SK-MEL-5 (cell line): ENCODE results near the gene SPNS2. TPM values are rescaled to one million over a fixed set of nuclear protein-coding genes. Genes with fewer than 3 reads are reported as not detected.

ENCODE experiments used
- DNase-seq: peaks from one replicate; pipeline ENCODE4 v3.0.0-alpha.2; 2016; ENCODE audit warnings: low read depth, low spot score
- in situ Hi-C: cut with HindIII; loops from 2 replicates; pipeline ENCODE4 v1.10.0; 2016; ENCODE audit warnings: low sequenced_read_pairs, high pct_unique_total_duplicates, low pct_unique_long_range_greater_than_20kb
- total RNA-seq: library from RNA; depleted of rRNA; stranded (reverse); fragments of >200 nt; shearing (Covaris generic); gene quantifications from 2 replicates; pipeline ENCODE4 v1.2.3, GENCODE V29; 2014

The SPNS2 gene
- total RNA-seq, 1 experiment from 2014 or later: 0.66 TPM

- DNase-seq: peak; percentile 41
- in situ Hi-C loops: no loop called here
These were observed 52.5 kb downstream of the SPNS2 start for GRCh38 chr17:4551141-4551540.

GRCh38 chr17:4551796-4552525, 53.3 kb downstream of the SPNS2 start:
- DNase-seq: no peak
- in situ Hi-C loops: no loop called here

DNA sequence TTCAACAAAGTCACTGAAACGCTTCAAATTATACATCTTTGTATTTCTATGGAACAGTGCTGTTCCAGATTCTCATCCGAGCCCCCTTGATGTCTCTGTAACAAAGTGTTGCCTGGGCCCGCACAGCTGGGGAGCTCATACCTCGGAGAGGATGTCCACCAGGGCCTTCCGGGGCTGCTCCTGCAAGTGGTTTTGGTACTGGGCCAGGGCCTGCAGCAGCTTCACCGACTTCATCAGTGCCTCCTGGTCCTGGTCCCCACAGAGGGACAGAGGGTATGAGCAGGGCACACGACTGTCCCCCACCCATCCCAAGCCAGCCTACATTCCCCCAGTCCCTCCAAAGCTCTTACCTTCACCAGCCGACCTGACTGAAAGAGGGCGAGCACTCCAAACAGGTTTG, 55.0 kb downstream of the SPNS2 start:
- in situ Hi-C loops: no loop called here
- DNase-seq: no peak

DNA sequence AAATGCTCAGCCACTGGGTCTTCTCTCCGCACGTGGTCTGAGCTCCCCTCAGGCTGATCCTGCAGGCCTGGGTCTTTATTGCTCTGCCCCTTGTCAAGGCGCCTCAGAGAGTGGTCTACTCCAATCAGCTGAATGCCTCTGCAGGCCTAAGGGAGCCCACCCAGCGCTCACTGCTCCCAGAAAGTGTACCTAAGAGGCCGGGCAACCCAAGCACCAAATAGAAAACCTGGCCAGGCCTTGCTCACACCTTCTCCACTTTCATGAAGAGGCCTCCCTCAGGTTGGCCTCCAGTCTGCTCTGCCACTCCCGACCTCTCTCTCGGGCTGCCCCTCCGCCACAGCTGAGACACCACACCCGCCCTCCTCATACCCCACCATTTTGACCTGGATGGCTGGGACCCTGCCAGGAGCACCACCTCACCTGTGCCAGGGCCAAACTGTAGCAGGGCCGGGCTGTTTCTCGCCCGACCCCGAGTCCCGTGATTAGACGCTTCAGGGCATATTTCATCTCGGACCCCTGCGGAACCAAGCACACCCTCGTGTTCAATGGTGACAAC, 55.8 kb downstream of the SPNS2 start:
- DNase-seq: no peak

GRCh38 chr17:4554997-4555799, 56.5 kb downstream of the SPNS2 start, which contains the start of gene MYBBP1A:
Gene MYBBP1A (minus strand): TSS chr17:4555384. CDS start chr17:4555324, 60 bp downstream.
- DNase-seq: peak; percentile 96
- in situ Hi-C loops: no loop called here

More for the DNA sequence above, 55.8 kb downstream of the SPNS2 start:
- in situ Hi-C loops: no loop called here

DNA sequence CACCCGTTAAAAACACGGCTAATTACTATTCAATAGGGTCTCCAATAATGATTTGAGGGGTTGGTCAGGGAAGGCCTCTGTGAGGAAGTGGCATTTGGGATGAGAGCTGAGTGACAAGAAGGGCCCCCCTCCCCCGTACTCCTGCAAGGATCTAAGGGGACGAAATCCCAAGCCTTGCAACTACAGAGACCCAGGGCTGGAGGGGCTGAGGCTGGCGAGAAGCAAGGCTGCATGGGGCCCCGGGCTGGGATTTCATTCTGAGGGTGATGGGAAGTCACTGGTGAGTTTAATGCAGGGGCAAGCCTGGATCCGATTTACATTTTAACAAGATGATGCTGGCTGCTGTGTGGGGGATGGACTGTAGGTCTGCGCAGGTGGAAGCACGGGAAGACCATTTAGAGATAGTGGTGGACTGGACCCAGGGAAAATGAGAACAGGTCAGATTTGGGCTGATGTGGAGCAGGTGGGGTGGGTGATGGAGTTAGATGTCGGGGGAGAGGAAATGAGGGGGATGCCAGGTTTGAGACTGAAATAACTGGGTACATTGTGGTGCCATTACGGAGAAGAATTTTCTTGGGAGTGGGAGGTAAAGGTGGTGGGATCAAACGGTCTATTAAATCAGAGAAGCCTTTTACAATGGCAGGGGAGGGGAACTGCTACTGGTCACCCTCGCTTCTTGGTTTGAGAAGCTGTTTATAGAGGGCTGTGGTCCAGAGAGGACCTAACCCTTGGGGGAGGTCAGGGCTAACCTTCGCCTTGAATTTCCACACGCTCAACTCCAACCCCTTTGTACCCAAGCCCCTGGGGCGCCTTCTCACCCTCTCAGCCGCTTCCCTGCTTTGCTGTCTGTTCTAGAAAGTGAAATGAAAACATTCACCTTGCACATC, 57.4 kb downstream of the SPNS2 start:
- DNase-seq: no peak
- in situ Hi-C loops: no loop called here

- no peak for DNase-seq
These were observed 58.3 kb downstream of the SPNS2 start for GRCh38 chr17:4556996-4557395.

GRCh38 chr17:4557626-4558346, 59.1 kb downstream of the SPNS2 start:
- in situ Hi-C loops: no loop called here

More at GRCh38 chr17:4556996-4557395, 58.3 kb downstream of the SPNS2 start:
- in situ Hi-C loops: no loop called here

GRCh38 chr17:4558347-4558971, 59.8 kb downstream of the SPNS2 start:
- in situ Hi-C loops: no loop called here
- no peak for DNase-seq

More at GRCh38 chr17:4557626-4558346, 59.1 kb downstream of the SPNS2 start:
- no peak for DNase-seq

GRCh38 chr17:4559139-4559791, 60.6 kb downstream of the SPNS2 start:
- in situ Hi-C loops: no loop called here
- DNase-seq: no peak

DNA sequence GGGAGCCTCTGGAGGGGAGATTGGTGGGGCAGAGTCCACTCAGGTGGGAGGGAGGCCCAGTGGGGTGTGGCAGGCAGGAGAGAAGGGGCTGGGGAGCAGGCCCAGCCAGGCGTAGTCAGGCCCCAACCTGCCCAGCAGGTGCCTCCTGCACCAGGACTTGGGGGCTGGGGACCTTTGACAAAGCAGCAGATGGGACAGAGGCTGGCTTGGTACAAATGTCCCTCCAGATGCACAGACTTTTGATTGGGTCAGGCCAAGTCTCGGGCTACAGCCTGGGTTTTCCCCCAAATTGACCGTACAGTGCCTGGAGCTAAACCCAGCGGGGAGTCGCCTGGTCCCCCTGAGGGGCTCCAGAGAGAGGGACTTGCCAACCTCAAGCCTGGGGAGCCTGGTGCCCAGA, 61.3 kb downstream of the SPNS2 start:
- DNase-seq: no peak
- in situ Hi-C loops: no loop called here

DNA sequence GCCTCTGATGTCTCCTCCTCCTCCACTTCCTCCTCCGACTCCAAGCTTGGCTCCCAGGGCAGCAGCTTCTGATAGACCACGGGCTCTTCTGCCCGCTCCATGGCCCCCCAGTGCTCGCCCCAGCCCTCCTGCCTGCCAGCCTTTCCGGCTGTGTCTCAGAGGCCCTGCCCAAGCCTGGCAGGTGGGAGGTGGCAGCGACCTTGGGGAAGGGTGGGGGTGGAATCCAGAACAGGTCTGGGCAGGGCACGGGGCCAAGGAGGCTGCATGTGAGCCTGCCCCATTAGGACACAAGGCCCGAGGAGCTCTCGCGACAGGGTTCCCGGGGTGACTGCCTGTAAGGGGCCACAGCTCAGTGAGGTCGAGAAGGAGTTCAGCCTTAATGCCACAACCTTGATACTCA, 61.7 kb downstream of the SPNS2 start, which contains the start of gene GGT6:
Gene GGT6 (minus strand): TSS at position 157 of the 400 bp plus-strand sequence. CDS start 56 bp downstream, at position 101.
- no peak for DNase-seq
- in situ Hi-C loops: no loop called here

DNA sequence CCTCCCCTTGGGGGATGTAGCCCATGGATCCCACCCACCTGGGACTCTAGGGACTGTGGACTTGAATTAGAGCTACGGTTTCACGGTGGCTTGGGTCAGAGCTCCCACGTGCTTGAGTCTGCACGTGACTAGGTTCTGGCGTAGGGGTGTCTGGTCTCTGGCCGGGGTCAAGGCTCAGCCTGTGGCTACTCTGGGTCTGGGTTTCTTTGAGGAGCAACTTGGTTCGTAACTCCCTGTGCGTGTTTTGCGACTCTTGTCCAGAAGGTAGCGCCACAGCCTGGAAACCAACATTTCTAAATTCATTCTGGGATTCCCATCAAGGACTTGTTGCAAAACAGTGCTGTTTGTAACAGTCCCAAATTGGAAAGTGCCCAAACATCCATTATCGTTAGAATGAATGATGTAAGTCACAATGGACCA, 62.2 kb downstream of the SPNS2 start:
- DNase-seq: peak; percentile 42
- in situ Hi-C loops: no loop called here

DNA sequence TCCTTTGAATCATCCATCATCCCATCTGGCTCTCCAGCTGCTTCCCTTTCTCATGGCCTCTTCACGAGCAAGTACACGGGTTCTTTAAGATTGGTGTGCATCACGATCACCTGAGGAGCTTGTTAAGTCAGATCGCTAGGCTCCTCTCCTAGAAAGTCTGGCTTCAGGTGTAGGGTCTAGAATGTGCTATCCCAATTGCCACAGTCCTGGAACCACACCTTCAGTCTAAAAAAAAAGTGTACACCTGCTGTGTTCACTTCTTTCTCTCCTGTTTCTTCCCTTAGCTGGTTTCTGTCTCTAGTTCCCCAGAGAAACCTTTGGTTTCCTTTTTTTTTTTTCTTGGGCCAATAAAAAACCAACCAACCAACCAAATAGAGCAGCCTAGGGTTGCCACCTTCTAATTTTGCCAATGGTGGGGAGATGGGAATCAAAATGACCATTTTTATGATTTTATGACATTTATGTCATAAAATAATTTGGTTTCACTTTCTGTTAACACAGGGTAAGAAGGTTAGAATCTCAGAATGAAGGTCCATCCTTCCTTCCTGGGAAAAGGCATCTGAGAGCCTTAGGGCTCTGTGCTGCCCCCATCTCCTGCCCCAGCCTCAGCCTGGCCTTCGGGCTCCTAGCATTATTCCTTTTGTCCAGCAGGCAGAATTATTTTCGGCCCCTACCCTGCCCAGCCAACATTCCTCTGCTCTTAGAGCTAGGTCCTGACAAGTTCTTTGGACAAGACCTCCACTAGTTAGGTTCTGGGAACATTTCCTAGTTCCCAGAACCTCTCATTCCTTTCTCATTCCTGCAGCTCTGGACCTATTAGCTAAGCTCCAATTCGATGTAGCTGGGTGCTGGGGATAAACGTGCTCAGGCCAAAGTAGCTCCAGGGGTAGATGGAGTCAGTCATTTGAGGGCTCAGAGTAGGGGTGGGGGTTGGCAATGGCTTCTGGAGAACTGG, 63.6 kb downstream of the SPNS2 start:
- in situ Hi-C loops: no loop called here
- no peak for DNase-seq
